Fibroblast of the aortic adventitia (primary cell): Measurements from ENCODE around the gene AGBL4. TPM values are rescaled to one million over a fixed set of nuclear protein-coding genes. Genes with fewer than 3 reads are reported as not detected.

Source experiments
- DNase-seq: peaks from one replicate; pipeline ENCODE4 v3.0.0-alpha.2; 2010; ENCODE audit warnings: low read depth
- H3K4me3 ChIP-seq: 2 replicates; pipeline ENCODE4 v1.5.1; 2011; ENCODE audit warnings: low read depth, mild to moderate bottlenecking, control low read depth, low read length, moderate library complexity
- CTCF ChIP-seq: IDR thresholded peaks from 2 replicates; pipeline ENCODE4 v1.5.1; 2011; ENCODE audit warnings: mild to moderate bottlenecking, low read length, control low read depth, inconsistent platforms; ENCODE audit not compliant: insufficient read depth
- total RNA-seq: library from RNA; depleted of rRNA; stranded (reverse); fragments of >200 nt; gene quantifications from 2 replicates; pipeline ENCODE4 v1.2.3, GENCODE V29; 2012; ENCODE audit warnings: low replicate concordance

AGBL4 gene
- total RNA-seq, 1 donor = not detected

DNA sequence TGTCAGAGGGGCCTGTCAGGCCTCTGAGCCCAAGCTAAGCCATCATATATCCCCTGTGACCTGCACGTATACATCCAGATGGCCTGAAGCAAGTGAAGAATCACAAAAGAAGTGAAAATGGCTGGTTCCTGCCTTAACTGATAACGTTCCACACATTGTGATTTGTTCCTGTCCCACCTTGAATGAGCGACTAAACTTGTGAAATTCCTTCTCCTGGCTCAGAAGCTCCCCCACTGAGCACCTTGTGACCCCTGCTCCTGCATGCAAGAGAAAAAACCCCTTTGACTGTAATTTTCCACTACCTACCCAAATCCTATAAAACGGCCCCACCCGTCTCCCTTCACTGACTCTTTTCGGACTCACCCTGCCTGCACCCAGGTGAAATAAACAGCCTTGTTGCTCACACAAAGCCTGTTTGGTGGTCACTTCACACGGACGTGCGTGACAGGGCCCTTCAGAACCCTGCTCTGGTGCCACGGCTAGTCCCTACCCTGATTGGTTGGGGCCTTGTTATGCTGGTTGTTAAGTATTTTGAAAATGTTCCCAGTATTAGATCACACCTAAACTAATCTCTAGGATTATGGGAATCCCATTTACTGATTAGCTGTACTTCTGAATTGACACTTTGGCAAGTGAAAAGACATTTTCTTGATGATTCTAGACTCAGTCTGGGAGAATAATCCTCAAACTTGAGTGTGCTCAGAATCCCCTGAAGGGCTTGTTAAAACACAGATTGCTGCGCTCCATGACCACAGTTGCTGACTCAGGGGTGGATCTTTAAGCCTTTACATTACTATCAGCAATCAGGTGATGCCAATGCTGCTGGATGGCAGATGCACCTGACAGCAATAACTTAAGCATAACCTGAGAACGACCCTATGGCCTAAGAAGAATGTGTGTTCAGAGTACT lies 1523.0 kb downstream of the AGBL4 start:
- DNase-seq = no peak
- H3K4me3 ChIP-seq = no peak overlapping the region
- no peak for TF ChIP-seq CTCF

GRCh38 chr1:48499211-48499735 lies 1524.5 kb downstream of the AGBL4 start:
- no peak for DNase-seq
- H3K4me3 ChIP-seq = no peak overlapping the region
- no peak for TF ChIP-seq CTCF

GRCh38 chr1:48498096-48498791 lies 1525.5 kb downstream of the AGBL4 start:
- peak; percentile 99 for TF ChIP-seq CTCF
- peak; percentile 79 for DNase-seq
- H3K4me3 ChIP-seq = no peak overlapping the region

DNA sequence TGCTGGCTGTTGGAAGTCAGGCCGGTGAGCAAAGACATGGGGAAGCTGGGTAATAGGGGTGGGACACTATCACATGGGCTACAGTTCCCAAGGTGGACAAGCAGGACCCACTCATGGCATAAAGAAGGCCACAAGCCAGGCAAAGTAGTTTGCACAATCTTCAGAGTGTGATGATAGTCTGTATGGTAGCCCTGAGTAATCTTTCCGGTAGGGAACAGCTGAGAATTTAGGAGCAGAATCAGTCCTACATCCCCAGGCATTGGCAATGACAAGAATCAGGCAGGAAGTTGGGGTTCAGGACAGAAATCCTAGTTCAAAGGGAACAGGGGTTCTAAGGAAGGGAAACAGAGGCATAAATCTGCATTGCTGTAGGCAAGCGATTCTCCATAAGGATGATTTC lies 1527.8 kb downstream of the AGBL4 start:
- no peak for DNase-seq
- no peak for TF ChIP-seq CTCF
- no peak overlapping the region for H3K4me3 ChIP-seq

GRCh38 chr1:48495166-48495565 lies 1528.6 kb downstream of the AGBL4 start:
- no peak overlapping the region for H3K4me3 ChIP-seq
- TF ChIP-seq CTCF = no peak
- no peak for DNase-seq

GRCh38 chr1:48493970-48494769 lies 1529.6 kb downstream of the AGBL4 start:
- H3K4me3 ChIP-seq = no peak overlapping the region
- DNase-seq = peak; percentile 85
- TF ChIP-seq CTCF = no peak
